Osteoblast (primary cell): ENCODE results near the gene HOXD13. TPM values are rescaled to one million over a fixed set of nuclear protein-coding genes. Genes with fewer than 3 reads are reported as not detected.

ENCODE experiments used
- DNase-seq: peaks from one replicate; pipeline ENCODE4 v3.0.0; 2011; ENCODE audit warnings: low spot score, mixed read lengths; ENCODE audit not compliant: insufficient read length; ENCODE audit errors: missing footprints
- H2AFZ ChIP-seq: 2 replicates; pipeline ENCODE4 v1.6.0; 2011; ENCODE audit warnings: mild to moderate bottlenecking, low read length
- H3K27ac ChIP-seq: 2 replicates; pipeline ENCODE4 v1.5.1; 2011; ENCODE audit warnings: mild to moderate bottlenecking, low read depth, low read length, moderate library complexity
- H3K27me3 ChIP-seq: 2 replicates; pipeline ENCODE4 v1.6.0; 2012; ENCODE audit warnings: mild to moderate bottlenecking, control low read depth, inconsistent platforms, low read length, moderate library complexity; ENCODE audit not compliant: insufficient read depth
- H3K36me3 ChIP-seq: 2 replicates; pipeline ENCODE4 v1.5.1; 2011; ENCODE audit warnings: mild to moderate bottlenecking, low read length, control low read depth, moderate library complexity; ENCODE audit not compliant: insufficient read depth
- H3K4me1 ChIP-seq: 2 replicates; pipeline ENCODE4 v1.5.1; 2011; ENCODE audit warnings: mild to moderate bottlenecking, low read length, control low read depth, moderate library complexity; ENCODE audit not compliant: insufficient read depth
- H3K4me2 ChIP-seq: 2 replicates; pipeline ENCODE4 v1.6.0; 2011; ENCODE audit warnings: mild to moderate bottlenecking, low read length; ENCODE audit not compliant: insufficient read depth
- H3K4me3 ChIP-seq: fragments of 200-600 bp; sonication (generic); 3 replicates; pipeline ENCODE4 v1.5.1; 2012; ENCODE audit warnings: mild to moderate bottlenecking, low read length, inconsistent platforms; ENCODE audit not compliant: insufficient read depth
- H3K79me2 ChIP-seq: 2 replicates; pipeline ENCODE4 v1.6.0; 2012; ENCODE audit warnings: mild to moderate bottlenecking, low read length, control low read depth, inconsistent platforms; ENCODE audit not compliant: insufficient read depth
- H3K9me3 ChIP-seq: 2 replicates; pipeline ENCODE4 v1.5.1; 2011; ENCODE audit warnings: low read depth, low read length, control low read depth
- H4K20me1 ChIP-seq: 2 replicates; pipeline ENCODE4 v1.6.0; 2012; ENCODE audit warnings: mild to moderate bottlenecking, low read length, control low read depth; ENCODE audit not compliant: insufficient read depth
- total RNA-seq: library from RNA; depleted of rRNA; stranded (reverse); fragments of >200 nt; gene quantifications from 2 replicates; pipeline ENCODE4 v1.2.3, GENCODE V29; 2012
- TF ChIP-seq, protein P1 (sequence below): IDR thresholded peaks from 2 replicates; pipeline ENCODE4 v1.5.1; 2011; ENCODE audit warnings: mild to moderate bottlenecking, low read depth, low read length, moderate library complexity; ENCODE audit errors: extremely low read depth

The HOXD13 gene
- total RNA-seq, 1 donor = not detected

DNA sequence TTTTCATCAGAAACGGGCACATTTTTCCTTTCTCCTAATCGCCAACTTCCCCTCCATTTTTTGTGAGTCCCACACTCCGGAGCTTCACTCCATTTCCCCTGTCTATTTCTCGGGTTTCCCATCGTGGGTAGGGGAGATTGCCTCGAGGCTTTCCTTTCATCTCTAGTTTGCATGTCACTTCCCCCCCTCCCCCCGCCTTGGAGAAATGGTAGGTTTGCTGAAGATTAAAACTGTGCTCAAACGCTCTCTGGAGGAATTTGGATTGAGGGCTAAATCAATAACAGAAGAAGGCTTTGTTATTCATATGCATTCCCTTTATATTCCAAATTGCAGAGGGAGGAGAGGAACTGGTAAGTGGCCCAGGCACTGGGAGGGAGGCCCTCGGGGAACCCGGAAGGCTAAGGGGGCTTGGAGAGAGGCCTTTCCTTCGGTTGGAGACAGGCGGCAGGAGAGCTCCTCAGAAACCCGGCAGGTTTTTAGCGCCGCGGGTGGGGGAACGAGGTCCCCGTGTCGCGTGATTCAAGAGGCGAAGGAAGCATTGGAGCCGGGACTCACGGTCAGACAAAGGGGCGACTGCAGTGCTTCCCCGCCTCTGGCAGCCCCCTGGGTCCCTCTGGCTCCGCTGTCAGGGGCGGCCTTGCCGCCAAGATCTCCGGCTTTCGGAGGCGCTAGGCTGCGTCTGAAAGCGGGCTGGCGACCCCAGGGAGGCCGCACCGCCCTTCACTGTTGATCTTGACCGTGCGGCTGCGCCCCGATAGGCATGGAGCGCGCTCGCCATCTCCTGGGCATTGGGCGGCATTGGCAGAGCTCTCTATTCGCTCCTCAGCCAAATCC, 4.7 kb downstream of the HOXD13 start:
- no peaks in the 10 kb centered on the region for H3K36me3 ChIP-seq
- DNase-seq = peak; percentile 98
- H3K4me3 ChIP-seq = peak overlapping the region; percentile 65
- no peaks in the 10 kb centered on the region for H3K9me3 ChIP-seq
- H3K4me2 ChIP-seq = peak overlapping the region; percentile 88
- H3K79me2 ChIP-seq = no peaks in the 10 kb centered on the region
- H3K4me1 ChIP-seq = peaks cover 9% of the 10 kb centered on the region
- TF ChIP-seq, protein P1, sequence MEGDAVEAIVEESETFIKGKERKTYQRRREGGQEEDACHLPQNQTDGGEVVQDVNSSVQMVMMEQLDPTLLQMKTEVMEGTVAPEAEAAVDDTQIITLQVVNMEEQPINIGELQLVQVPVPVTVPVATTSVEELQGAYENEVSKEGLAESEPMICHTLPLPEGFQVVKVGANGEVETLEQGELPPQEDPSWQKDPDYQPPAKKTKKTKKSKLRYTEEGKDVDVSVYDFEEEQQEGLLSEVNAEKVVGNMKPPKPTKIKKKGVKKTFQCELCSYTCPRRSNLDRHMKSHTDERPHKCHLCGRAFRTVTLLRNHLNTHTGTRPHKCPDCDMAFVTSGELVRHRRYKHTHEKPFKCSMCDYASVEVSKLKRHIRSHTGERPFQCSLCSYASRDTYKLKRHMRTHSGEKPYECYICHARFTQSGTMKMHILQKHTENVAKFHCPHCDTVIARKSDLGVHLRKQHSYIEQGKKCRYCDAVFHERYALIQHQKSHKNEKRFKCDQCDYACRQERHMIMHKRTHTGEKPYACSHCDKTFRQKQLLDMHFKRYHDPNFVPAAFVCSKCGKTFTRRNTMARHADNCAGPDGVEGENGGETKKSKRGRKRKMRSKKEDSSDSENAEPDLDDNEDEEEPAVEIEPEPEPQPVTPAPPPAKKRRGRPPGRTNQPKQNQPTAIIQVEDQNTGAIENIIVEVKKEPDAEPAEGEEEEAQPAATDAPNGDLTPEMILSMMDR = peak; percentile 83
- H4K20me1 ChIP-seq = peaks cover 3% of the 10 kb centered on the region
- H3K27me3 ChIP-seq = peaks cover 97% of the 10 kb centered on the region
- H2AFZ ChIP-seq = peak overlapping the region; percentile 83
- no peak overlapping the region for H3K27ac ChIP-seq

DNA sequence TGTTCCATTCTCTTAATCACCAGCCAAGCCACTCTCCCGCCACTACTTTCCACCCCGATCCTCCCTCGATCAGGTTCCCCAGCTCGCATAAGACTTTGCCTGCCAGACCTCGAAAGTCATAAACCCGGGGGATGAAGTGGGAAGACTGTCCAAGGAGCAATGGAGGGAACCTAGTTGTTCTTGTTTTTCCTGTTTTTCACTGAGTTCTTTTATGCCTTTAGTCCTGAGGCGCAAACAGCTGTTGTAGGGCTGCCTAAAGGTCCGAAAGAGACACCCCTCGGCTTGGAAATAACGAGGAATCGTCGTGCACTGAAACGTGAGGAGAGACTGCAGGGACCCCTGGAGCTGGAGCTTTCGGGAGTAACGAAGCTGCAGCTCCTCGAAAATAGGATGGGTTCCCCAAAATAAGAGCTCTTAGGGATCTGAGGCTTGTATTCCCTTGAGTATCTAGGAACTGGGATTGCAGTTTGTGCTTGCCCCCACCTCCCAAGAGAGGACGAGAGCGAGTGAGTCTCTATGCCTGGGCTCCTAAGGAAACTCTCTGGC, 5.4 kb downstream of the HOXD13 start:
- Histone ChIP-seq H2AFZ (peak overlapping the region; percentile 83), H3K4me3 (peak overlapping the region; percentile 65), H3K4me2 (peak overlapping the region; percentile 88), H4K20me1 (peaks cover 3% of the 10 kb centered on the region), H3K27me3 (peaks cover 99% of the 10 kb centered on the region), H3K27ac (no peak overlapping the region), H3K4me1 (peaks cover 9% of the 10 kb centered on the region), H3K9me3 (no peaks in the 10 kb centered on the region), H3K79me2 (no peaks in the 10 kb centered on the region), H3K36me3 (no peaks in the 10 kb centered on the region)
- DNase-seq = no peak
- TF ChIP-seq, protein P1 = no peak

DNA sequence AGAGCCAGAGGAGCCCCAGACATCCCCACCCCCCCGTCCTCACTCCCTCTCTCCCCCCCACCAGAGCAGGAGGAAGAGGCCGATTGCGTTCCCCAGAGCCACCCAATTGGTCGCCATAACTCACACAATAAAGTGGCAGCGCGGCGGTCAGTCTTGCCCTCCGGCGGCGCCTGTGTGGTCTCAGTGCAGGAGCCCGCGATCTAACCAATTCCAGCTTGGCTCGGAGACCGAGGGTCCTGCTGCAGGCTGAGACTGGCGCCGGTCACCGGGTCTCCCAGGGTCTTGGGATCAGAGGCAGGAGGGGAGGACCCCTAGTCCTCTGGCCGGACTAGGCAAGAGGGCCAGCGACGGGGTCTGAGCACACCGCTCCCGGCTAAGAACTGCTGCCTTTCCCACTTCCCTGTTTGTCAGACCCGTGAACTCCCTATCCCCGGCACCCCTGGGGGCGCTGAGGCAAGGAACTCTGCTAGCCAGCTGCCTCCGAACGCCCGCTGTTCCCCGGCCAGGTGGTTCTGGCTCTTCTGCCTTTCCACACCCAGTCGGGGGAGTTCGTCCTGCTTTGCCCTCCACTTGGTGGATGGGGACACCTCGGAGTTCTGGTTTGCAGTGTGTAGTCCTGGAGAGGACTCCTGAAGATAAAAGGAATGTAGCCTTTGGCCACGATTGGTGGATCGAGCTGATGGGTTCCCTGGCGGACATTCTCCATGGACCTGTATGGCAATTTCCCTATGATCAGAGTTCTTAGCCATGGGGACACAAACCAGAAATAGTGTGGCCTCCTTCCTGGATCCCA, 6.0 kb downstream of the HOXD13 start:
- Histone ChIP-seq H3K36me3 (no peaks in the 10 kb centered on the region), H3K27me3 (peaks cover 99% of the 10 kb centered on the region), H3K4me3 (no peak overlapping the region), H3K9me3 (no peaks in the 10 kb centered on the region), H3K4me1 (peaks cover 9% of the 10 kb centered on the region), H2AFZ (no peak overlapping the region), H3K79me2 (no peaks in the 10 kb centered on the region), H4K20me1 (peaks cover 3% of the 10 kb centered on the region), H3K27ac (no peak overlapping the region), H3K4me2 (no peak overlapping the region)
- DNase-seq = no peak
- TF ChIP-seq, protein P1 = no peak
